ENCODE data around the gene ALS2. TPM values are rescaled to one million over a fixed set of nuclear protein-coding genes. Genes with fewer than 3 reads are reported as not detected.

The ALS2 gene
- total and polyA plus RNA-seq, 2 of the 8 experiments (the other 6 are each of a cell fraction or from before 2014, with no cell fraction given): 12.1 to 34.5 TPM

- POLR2A ChIA-PET (ENCODE audit: partially characterized antibody): no interaction called here
- CTCF ChIA-PET (ENCODE audit: partially characterized antibody): interaction anchor here (0.6 to 1.8 kb wide), 5 partner anchors 10 to 471 kb away, joined by 3 to 6 read pairs (median 3); partner anchors contain the start of gene MPP4
- TF ChIP-seq NANOG (IDR thresholded peaks at IDR 0.05; ENCODE audit: insufficient read depth, low read depth, low read length, poor library complexity, severe bottlenecking): no peak
- no peak for TF ChIP-seq BACH1 (IDR thresholded peaks at IDR 0.05; ENCODE audit: low read length)
- no peak for TF ChIP-seq SAP30 (IDR thresholded peaks at IDR 0.05; ENCODE audit: insufficient read depth, insufficient replicate concordance, low read length)
- TF ChIP-seq SP2 (IDR thresholded peaks at IDR 0.05; ENCODE audit: low read length): no peak
- no peak for TF ChIP-seq CTBP2 (IDR thresholded peaks at IDR 0.05; ENCODE audit: borderline replicate concordance, insufficient read depth, insufficient read length, low read length)
- no peak for TF ChIP-seq MAFK (IDR thresholded peaks at IDR 0.05; ENCODE audit: low read depth, low read length)
- no peak for TF ChIP-seq CREB1 (IDR thresholded peaks at IDR 0.05)
- TF ChIP-seq BRCA1 (IDR thresholded peaks at IDR 0.05; ENCODE audit: low read depth, low read length): no peak
- TF ChIP-seq SIX5 (IDR thresholded peaks at IDR 0.05; ENCODE audit: low read depth, low read length): no peak
- TF ChIP-seq HDAC2 (IDR thresholded peaks at IDR 0.05; ENCODE audit: borderline replicate concordance in 1 of 2, low read depth in 2 of 2, low read length in 2 of 2): no peak
- no peak for TF ChIP-seq TCF12 (IDR thresholded peaks at IDR 0.05; ENCODE audit: low read depth, low read length)
- no peak for TF ChIP-seq TAF7 (optimal IDR thresholded peaks at IDR 0.05; ENCODE audit: borderline replicate concordance, low read depth, low read length)
- no peak for TF ChIP-seq SIN3A (conservative IDR thresholded peaks at IDR 0.05 in 1 of 2, IDR thresholded peaks at IDR 0.05 in 1 of 2; ENCODE audit: low read depth in 1 of 2, low read length in 2 of 2)
- TF ChIP-seq ZNF274 (IDR thresholded peaks at IDR 0.05; ENCODE audit: borderline replicate concordance, extremely low read depth, low read length): no peak
Observed at GRCh38 chr2:201709049-201709448, 71.7 kb downstream of the ALS2 start.

More at GRCh38 chr2:201709049-201709448, 71.7 kb downstream of the ALS2 start:
- no peak overlapping the region for H3K4ac ChIP-seq (replicated peaks; ENCODE audit: insufficient read length, low read depth, low read length)
- no peak overlapping the region for H2AK5ac ChIP-seq (ENCODE audit: low read depth, low read length)
- H3K4me3 ChIP-seq (ENCODE audit: extremely low read depth in 1 of 4, insufficient read depth in 2 of 4, low read depth in 3 of 4, low read length in 4 of 4): no peak overlapping the region
- FAIRE-seq: no peak
- WGBS, 2 experiments (ENCODE audit: extremely low coverage in 1 of 2, insufficient coverage in 1 of 2, insufficient read length in 1 of 2, insufficient replicate concordance in 2 of 2, low coverage in 1 of 2, low lambda C conversion rate in 2 of 2, missing lambda C conversion rate in 1 of 2): 76% methylated on average over 2 of the region's 2 CpGs; no CpG with 5 or more reads in 1 of the 2 experiments
- no peaks in the 10 kb centered on the region for H4K20me1 ChIP-seq (replicated peaks in 1 of 2; ENCODE audit: control insufficient read depth in 1 of 2, insufficient read depth in 2 of 2, low read length in 2 of 2)
- no peak overlapping the region for H2BK20ac ChIP-seq (ENCODE audit: low read length)
- H3K18ac ChIP-seq (ENCODE audit: extremely low read depth, low read length): no peak overlapping the region
- H2BK12ac ChIP-seq (ENCODE audit: low read depth, low read length): no peak overlapping the region
- H3K9me3 ChIP-seq (ENCODE audit: insufficient read depth in 2 of 2, low read depth in 1 of 2, low read length in 1 of 2): no peaks in the 10 kb centered on the region
- no peak overlapping the region for H3K56ac ChIP-seq (replicated peaks; ENCODE audit: insufficient read length, low read depth, low read length)
- H3K79me1 ChIP-seq (ENCODE audit: low read depth, low read length): no peaks in the 10 kb centered on the region
- no peak overlapping the region for H3K14ac ChIP-seq (ENCODE audit: insufficient read length)
- H3K27me3 ChIP-seq (replicated peaks in 1 of 4; ENCODE audit: control insufficient read depth in 3 of 4, extremely low read depth in 1 of 4, insufficient read depth in 3 of 4, low read length in 3 of 4): no peaks in the 10 kb centered on the region
- H4K91ac ChIP-seq (replicated peaks; ENCODE audit: insufficient read length, low read length): no peak overlapping the region
- peaks cover 0 to 42% (median 15%) of the 10 kb centered on the region in 4 experiments; a peak in 6 of 8 replicates for H3K36me3 ChIP-seq (ENCODE audit: control insufficient read depth in 2 of 4, insufficient read depth in 4 of 4, low read length in 3 of 4)
- H2BK5ac ChIP-seq (ENCODE audit: low read depth, low read length): no peak overlapping the region
- no peak overlapping the region for H2BK120ac ChIP-seq (replicated peaks; ENCODE audit: low read depth, low read length)
- no peak overlapping the region for H4K8ac ChIP-seq (ENCODE audit: extremely low read depth, insufficient read depth, low read length)
- no peak overlapping the region for H3K27ac ChIP-seq (ENCODE audit: low read depth, low read length)
- no peaks in the 10 kb centered on the region for H3K4me1 ChIP-seq (replicated peaks in 1 of 4; ENCODE audit: control insufficient read depth in 3 of 4, insufficient read depth in 4 of 4, low read length in 3 of 4)
- H4K5ac ChIP-seq (ENCODE audit: insufficient read length, low read depth, low read length): no peak overlapping the region
- DNase-seq (ENCODE audit: low read depth in 1 of 2, low spot score in 2 of 2): no peak
- no peaks in the 10 kb centered on the region for H3K79me2 ChIP-seq (ENCODE audit: control insufficient read depth in 1 of 2, insufficient read depth in 2 of 2, low read length in 2 of 2)
- H3K23me2 ChIP-seq (ENCODE audit: low read depth, low read length): no peaks in the 10 kb centered on the region
- H2AFZ ChIP-seq (ENCODE audit: low read length): no peak overlapping the region
- no peak overlapping the region for H3K4me2 ChIP-seq (ENCODE audit: insufficient read depth in 1 of 2, low read depth in 2 of 2, low read length in 2 of 2)
- H3K23ac ChIP-seq (ENCODE audit: insufficient read length): no peak overlapping the region
- no peak overlapping the region for H3K9ac ChIP-seq (replicated peaks in 1 of 4; ENCODE audit: extremely low read depth in 1 of 4, low read depth in 3 of 4, low read length in 3 of 4)
- H2BK15ac ChIP-seq (ENCODE audit: low read length): no peak overlapping the region

Measured in H1 (cell line).